KMS-11 (cell line): Measurements from ENCODE around the gene RSAD2.

Source experiments
- H2AFZ ChIP-seq: fragments of 200-600 bp; sonication (generic); 2 replicates; pipeline ENCODE4 v1.6.1; 2016; ENCODE audit warnings: antibody characterized with exemption, mixed run types, low read depth
- H3K27ac ChIP-seq: fragments of 200-600 bp; sonication (generic); 2 replicates; pipeline ENCODE4 v1.6.1; 2016; ENCODE audit warnings: mild to moderate bottlenecking, mixed run types
- H3K27me3 ChIP-seq: fragments of 200-600 bp; sonication (generic); 2 replicates; pipeline ENCODE4 v1.6.1; 2017; ENCODE audit warnings: mild to moderate bottlenecking, low read depth, mixed run types, moderate library complexity; ENCODE audit not compliant: insufficient read depth
- H3K36me3 ChIP-seq: fragments of 200-600 bp; sonication (generic); 2 replicates; pipeline ENCODE4 v1.6.1; 2017; ENCODE audit warnings: mild to moderate bottlenecking, mixed run types; ENCODE audit not compliant: insufficient read depth
- H3K4me1 ChIP-seq: fragments of 200-600 bp; sonication (generic); 2 replicates; pipeline ENCODE4 v1.6.1; 2016; ENCODE audit warnings: mild to moderate bottlenecking, low read depth, mixed run types; ENCODE audit not compliant: poor library complexity, severe bottlenecking
- H3K4me2 ChIP-seq: fragments of 200-600 bp; sonication (generic); 2 replicates; pipeline ENCODE4 v1.7.0; 2016; ENCODE audit warnings: mild to moderate bottlenecking, mixed run types
- H3K4me3 ChIP-seq: fragments of 200-600 bp; sonication (generic); IDR thresholded peaks from 2 replicates; pipeline ENCODE4 v1.6.1; 2017; ENCODE audit warnings: low read depth, low read length, mixed read lengths; ENCODE audit not compliant: insufficient read depth
- H3K79me2 ChIP-seq: fragments of 200-600 bp; sonication (generic); 2 replicates; pipeline ENCODE4 v1.6.1; 2016; ENCODE audit warnings: low read depth, mixed run types; ENCODE audit not compliant: insufficient read depth
- H3K9ac ChIP-seq: fragments of 200-600 bp; sonication (generic); 2 replicates; pipeline ENCODE4 v1.6.1; 2016; ENCODE audit warnings: mild to moderate bottlenecking, mixed run types
- H4K20me1 ChIP-seq: fragments of 200-600 bp; sonication (generic); 2 replicates; pipeline ENCODE4 v1.6.1; 2016; ENCODE audit warnings: mild to moderate bottlenecking, mixed run types; ENCODE audit not compliant: insufficient read depth
- TF ChIP-seq, protein P1 (sequence below): fragments of 200-600 bp; sonication (generic); conservative IDR thresholded peaks from 2 replicates; pipeline ENCODE4 v1.6.1; 2017; ENCODE audit warnings: low read depth, mild to moderate bottlenecking, antibody characterized with exemption, low read length, moderate library complexity, mixed read lengths

Gene RSAD2

GRCh38 chr2:6927753-6928152 is 50.2 kb downstream of the RSAD2 start:
- TF ChIP-seq, protein P1, sequence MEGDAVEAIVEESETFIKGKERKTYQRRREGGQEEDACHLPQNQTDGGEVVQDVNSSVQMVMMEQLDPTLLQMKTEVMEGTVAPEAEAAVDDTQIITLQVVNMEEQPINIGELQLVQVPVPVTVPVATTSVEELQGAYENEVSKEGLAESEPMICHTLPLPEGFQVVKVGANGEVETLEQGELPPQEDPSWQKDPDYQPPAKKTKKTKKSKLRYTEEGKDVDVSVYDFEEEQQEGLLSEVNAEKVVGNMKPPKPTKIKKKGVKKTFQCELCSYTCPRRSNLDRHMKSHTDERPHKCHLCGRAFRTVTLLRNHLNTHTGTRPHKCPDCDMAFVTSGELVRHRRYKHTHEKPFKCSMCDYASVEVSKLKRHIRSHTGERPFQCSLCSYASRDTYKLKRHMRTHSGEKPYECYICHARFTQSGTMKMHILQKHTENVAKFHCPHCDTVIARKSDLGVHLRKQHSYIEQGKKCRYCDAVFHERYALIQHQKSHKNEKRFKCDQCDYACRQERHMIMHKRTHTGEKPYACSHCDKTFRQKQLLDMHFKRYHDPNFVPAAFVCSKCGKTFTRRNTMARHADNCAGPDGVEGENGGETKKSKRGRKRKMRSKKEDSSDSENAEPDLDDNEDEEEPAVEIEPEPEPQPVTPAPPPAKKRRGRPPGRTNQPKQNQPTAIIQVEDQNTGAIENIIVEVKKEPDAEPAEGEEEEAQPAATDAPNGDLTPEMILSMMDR: no peak
- H2AFZ ChIP-seq: no peak overlapping the region

DNA sequence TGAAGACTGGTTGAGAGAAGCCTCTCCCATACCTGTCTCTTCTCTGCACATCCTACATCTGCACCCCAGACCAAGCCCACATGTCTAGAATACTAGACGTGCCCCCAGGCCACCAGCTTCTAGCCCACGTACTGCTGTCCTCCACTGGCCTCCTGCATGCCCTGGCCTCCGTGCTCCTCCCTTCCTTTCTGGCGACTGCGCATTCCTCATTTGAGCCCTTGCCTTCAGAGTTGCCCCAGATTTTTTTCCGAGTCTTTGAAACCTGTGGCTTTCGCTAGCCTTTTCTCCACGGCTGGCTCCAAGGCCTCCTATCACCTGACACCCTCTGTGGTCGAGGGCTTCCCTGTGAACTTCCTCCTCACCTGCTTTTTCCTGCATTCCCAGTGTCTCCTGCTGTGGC is 50.9 kb downstream of the RSAD2 start:
- Histone ChIP-seq H3K27me3 (no peaks in the 10 kb centered on the region), H3K4me3 (no peak overlapping the region), H3K9ac (no peak overlapping the region), H3K4me2 (no peak overlapping the region), H3K36me3 (no peaks in the 10 kb centered on the region), H2AFZ (no peak overlapping the region), H3K27ac (no peak overlapping the region), H3K79me2 (no peaks in the 10 kb centered on the region), H3K4me1 (peaks cover 13% of the 10 kb centered on the region), H4K20me1 (no peaks in the 10 kb centered on the region)
- TF ChIP-seq, protein P1: no peak

More at GRCh38 chr2:6927753-6928152, 50.2 kb downstream of the RSAD2 start:
- H3K4me1 ChIP-seq: peaks cover 13% of the 10 kb centered on the region
- no peaks in the 10 kb centered on the region for H4K20me1 ChIP-seq
- no peaks in the 10 kb centered on the region for H3K27me3 ChIP-seq
- H3K4me3 ChIP-seq: no peak overlapping the region
- H3K27ac ChIP-seq: no peak overlapping the region
- no peak overlapping the region for H3K9ac ChIP-seq
- H3K4me2 ChIP-seq: no peak overlapping the region
- no peaks in the 10 kb centered on the region for H3K36me3 ChIP-seq
- no peaks in the 10 kb centered on the region for H3K79me2 ChIP-seq

GRCh38 chr2:6929196-6929819 is 51.7 kb downstream of the RSAD2 start:
- Histone ChIP-seq H3K4me1 (peaks cover 13% of the 10 kb centered on the region), H3K4me2 (peak overlapping the region; percentile 37; the same call in 1 of the 2 replicates), H4K20me1 (no peaks in the 10 kb centered on the region), H3K27me3 (no peaks in the 10 kb centered on the region), H3K36me3 (no peaks in the 10 kb centered on the region), H3K9ac (no peak overlapping the region), H3K27ac (no peak overlapping the region), H3K4me3 (no peak overlapping the region), H3K79me2 (no peaks in the 10 kb centered on the region), H2AFZ (no peak overlapping the region)
- TF ChIP-seq, protein P1: no peak

- Histone ChIP-seq H3K27me3 (no peaks in the 10 kb centered on the region), H3K4me2 (no peak overlapping the region), H3K27ac (no peak overlapping the region), H2AFZ (no peak overlapping the region), H3K79me2 (no peaks in the 10 kb centered on the region), H3K4me1 (peaks cover 13% of the 10 kb centered on the region), H4K20me1 (no peaks in the 10 kb centered on the region), H3K4me3 (no peak overlapping the region), H3K9ac (no peak overlapping the region), H3K36me3 (no peaks in the 10 kb centered on the region)
- TF ChIP-seq, protein P1: no peak
Observed at GRCh38 chr2:6930923-6931647, 53.5 kb downstream of the RSAD2 start.
